ENCODE data around the gene SENP5.

GRCh38 chr3:196886144-196886543 lies 18.4 kb downstream of the SENP5 start:
- TF ChIP-seq CTCF (IDR thresholded peaks at IDR 0.05) (no peak), ZFX (IDR thresholded peaks at IDR 0.05; ENCODE audit: borderline replicate concordance) (no peak)
